B cell (primary cell): ENCODE data around the gene USP36.

Source experiments
- EZH2 ChIP-seq: IDR thresholded peaks from 2 replicates; pipeline ENCODE4 v1.6.1; 2012; ENCODE audit warnings: borderline replicate concordance, low read depth, mild to moderate bottlenecking, moderate library complexity, low read length; ENCODE audit not compliant: insufficient read depth, poor library complexity, severe bottlenecking
- TF ChIP-seq, protein P1 (sequence below): fragments of 200-600 bp; IDR thresholded peaks from one replicate; pipeline ENCODE4 v1.8.0; 2022; ENCODE audit warnings: antibody characterized with exemption, mild to moderate bottlenecking

DNA sequence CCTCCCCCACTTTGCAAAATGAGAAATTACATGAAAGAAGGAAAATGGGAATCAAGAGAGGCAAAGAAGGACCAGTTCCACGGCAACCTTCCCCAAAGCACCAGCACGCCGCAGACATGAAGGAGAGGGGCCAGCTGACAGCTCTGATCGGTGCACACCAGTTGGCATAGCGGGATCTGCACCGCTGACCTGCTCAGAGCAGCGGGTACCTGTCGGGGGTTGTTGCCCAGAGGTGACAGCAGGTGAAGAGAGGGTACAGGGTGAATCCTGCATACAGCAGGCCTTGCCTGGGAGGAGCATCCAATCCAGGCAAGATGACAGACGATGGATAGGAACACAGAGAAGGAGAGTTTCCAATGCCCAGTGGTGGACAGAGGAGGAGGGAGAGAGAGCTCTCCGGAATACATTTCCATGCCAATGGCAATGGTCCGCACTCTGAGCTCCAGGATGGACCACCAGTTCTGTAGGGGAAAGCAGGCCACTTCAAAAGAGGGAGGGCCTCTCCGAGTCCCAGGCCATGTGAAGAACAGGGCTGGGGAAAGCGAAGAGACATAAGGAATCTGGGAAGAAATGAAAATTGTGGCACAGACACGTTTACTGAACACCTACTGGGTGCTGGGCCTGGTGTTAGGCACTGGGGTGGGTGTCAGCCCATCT lies 38.4 kb upstream of the USP36 start:
- no peak for TF ChIP-seq EZH2
- TF ChIP-seq, protein P1, sequence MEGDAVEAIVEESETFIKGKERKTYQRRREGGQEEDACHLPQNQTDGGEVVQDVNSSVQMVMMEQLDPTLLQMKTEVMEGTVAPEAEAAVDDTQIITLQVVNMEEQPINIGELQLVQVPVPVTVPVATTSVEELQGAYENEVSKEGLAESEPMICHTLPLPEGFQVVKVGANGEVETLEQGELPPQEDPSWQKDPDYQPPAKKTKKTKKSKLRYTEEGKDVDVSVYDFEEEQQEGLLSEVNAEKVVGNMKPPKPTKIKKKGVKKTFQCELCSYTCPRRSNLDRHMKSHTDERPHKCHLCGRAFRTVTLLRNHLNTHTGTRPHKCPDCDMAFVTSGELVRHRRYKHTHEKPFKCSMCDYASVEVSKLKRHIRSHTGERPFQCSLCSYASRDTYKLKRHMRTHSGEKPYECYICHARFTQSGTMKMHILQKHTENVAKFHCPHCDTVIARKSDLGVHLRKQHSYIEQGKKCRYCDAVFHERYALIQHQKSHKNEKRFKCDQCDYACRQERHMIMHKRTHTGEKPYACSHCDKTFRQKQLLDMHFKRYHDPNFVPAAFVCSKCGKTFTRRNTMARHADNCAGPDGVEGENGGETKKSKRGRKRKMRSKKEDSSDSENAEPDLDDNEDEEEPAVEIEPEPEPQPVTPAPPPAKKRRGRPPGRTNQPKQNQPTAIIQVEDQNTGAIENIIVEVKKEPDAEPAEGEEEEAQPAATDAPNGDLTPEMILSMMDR: no peak
